ENCODE results near the gene ITPRID2.

DNA sequence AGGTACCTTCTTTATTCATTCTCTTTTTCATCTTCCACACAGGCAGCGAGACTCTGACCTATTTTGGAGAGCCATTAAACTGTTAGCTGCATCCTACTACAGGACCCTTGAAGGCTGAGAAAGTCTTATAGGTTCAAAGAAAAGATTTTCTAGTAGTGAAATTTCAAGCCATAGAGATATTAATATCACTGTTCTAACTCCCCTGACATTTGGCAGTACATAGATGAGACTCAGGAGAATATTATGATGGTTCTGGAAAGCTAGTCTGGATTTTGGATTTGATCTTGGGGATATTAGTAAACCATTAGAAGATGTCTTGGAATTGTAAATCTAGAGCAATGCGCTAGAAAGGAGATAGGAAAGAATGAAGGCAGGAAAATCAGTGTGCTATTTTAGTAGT lies 1.3 kb upstream of the ITPRID2 start:
- TF ChIP-seq, protein P1, sequence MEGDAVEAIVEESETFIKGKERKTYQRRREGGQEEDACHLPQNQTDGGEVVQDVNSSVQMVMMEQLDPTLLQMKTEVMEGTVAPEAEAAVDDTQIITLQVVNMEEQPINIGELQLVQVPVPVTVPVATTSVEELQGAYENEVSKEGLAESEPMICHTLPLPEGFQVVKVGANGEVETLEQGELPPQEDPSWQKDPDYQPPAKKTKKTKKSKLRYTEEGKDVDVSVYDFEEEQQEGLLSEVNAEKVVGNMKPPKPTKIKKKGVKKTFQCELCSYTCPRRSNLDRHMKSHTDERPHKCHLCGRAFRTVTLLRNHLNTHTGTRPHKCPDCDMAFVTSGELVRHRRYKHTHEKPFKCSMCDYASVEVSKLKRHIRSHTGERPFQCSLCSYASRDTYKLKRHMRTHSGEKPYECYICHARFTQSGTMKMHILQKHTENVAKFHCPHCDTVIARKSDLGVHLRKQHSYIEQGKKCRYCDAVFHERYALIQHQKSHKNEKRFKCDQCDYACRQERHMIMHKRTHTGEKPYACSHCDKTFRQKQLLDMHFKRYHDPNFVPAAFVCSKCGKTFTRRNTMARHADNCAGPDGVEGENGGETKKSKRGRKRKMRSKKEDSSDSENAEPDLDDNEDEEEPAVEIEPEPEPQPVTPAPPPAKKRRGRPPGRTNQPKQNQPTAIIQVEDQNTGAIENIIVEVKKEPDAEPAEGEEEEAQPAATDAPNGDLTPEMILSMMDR (IDR thresholded peaks at IDR 0.05; ENCODE audit: low read length): no peak
- TF ChIP-seq EZH2 (optimal IDR thresholded peaks at IDR 0.05; ENCODE audit: low read depth, low read length) (no peak), EZH2phosphoT487 (IDR thresholded peaks at IDR 0.05; ENCODE audit: low read length) (no peak)
